Stimulated activated CD8-positive, alpha-beta memory T cell treated with anti-CD3 and anti-CD28 coated beads, Interleukin-15, amount 100 ng/mL, for 4 hours (primary cell): ENCODE data around the gene VWA5B2.

Experiments
- DNase-seq, 2 donors: peaks; one replicate each; pipeline ENCODE4 v3.0.0-alpha.2; 2020; ENCODE audit warnings: low read depth in 2 of 2

The VWA5B2 gene

DNA sequence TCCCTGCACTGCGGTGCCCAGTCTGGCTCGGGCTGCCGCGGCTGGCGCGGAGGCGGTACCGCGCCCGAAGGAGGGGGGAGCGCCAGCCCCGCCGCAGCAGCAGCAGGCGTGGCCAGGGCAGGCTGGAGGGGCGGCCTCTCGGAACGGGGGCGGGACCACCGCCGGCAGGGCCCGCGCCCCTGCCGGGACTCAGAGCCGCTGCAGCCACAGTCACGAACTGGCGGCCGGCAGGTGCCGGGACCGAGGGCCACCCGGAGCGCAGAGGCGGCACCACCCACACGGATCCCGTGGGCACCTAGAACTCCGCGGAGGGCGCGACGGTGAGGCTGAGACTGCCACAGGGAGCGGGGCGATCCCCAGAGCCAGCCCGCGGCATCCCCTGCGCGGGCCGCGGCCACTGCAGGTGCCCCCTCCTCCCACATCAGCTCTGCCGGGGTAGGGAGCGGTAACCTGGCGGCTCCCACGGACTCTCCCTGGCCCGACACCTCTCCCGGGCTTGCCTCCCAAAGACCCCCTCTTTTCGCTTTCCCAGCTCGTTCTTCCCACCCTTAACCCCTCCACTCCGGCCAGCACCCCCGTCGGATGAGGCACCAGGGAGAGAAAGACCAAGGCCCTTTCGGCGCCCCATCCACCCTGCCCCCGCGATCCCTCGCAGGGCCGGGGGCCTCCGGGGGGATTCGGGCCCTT is at the start of gene VWA5B2:
VWA5B2 (plus strand) TSS at position 192 of the 687 bp plus-strand sequence. CDS start 944 bp downstream, outside the sequence.
- peak; percentile 30 to 57 for DNase-seq

DNA sequence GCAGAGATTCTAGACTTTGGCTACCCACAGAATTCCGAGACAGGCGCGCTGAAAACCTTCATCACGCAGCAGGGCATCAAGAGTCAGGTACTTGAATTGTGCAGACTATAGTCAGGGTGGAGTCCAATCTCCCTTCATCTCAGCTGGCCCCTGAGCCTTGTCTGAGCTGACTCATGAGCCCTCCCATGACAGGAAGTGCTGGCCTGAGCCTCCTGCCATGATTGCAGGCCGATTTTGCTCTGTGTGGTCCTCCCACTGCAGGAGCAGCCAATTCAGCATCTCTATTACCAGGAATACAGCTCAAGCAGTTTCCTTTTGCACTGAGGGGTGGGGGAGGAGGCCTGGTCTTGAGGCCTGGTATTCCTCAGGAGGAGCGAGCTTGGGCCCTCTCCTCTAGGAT is 49.2 kb upstream of the VWA5B2 start:
- no peak for DNase-seq

DNA sequence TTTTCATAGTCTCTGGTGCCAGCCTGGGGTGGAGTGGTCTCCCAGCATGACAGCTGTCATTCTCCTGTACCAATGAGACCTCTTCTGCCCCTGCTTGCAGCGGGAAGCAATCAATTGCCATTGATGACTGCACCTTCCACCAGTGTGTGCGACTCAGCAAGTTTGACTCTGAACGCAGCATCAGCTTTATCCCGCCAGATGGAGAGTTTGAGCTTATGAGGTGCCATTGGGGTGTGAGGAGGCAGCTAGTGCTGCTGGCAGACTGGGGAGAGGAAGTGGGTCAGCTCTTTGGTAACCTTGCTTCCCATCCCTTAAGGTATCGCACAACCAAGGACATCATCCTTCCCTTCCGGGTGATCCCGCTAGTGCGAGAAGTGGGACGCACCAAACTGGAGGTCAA is 47.8 kb upstream of the VWA5B2 start:
- no peak for DNase-seq

DNA sequence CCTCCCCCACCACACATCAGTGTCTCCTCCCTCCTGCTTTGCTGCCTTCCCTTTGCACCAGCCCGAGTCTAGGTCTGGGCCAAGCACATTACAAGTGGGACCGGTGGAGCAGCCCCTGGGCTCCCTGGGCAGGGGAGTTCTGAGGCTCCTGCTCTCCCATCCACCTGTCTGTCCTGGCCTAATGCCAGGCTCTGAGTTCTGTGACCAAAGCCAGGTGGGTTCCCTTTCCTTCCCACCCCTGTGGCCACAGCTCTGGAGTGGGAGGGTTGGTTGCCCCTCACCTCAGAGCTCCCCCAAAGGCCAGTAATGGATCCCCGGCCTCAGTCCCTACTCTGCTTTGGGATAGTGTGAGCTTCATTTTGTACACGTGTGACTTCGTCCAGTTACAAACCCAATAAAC is 45.7 kb upstream of the VWA5B2 start:
- DNase-seq: no peak

DNA sequence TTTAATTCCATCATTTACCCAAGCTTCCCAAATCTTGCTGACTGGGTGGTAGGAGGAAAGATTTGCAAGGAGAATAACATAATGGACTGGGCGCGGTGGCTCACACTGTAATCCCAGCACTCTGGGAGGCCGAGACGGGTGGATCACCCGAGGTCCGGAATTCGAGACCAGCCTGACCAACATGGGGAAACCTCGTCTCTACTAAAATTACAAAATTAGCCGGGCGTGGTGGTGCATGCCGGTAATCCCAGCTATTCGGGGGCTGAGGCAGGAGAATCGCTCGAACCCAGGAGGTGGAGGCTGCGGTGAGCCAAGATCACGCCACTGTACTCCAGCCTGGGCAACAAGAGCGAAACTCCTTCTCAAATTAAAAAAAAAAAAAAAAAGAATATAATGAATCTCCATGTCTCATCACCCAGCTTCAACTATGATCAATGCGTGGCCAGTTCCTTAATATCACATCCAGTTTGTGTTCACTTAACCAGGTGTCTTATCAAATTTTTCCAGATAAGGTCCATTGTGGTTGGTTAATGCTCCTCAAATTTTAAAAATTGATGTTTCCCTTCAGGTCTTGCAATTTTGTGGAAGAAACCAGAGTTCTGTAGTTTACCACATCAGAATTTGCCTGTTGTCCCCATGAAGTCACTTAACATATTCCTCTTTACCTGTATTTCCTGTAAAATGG is 44.7 kb upstream of the VWA5B2 start:
- no peak for DNase-seq

DNA sequence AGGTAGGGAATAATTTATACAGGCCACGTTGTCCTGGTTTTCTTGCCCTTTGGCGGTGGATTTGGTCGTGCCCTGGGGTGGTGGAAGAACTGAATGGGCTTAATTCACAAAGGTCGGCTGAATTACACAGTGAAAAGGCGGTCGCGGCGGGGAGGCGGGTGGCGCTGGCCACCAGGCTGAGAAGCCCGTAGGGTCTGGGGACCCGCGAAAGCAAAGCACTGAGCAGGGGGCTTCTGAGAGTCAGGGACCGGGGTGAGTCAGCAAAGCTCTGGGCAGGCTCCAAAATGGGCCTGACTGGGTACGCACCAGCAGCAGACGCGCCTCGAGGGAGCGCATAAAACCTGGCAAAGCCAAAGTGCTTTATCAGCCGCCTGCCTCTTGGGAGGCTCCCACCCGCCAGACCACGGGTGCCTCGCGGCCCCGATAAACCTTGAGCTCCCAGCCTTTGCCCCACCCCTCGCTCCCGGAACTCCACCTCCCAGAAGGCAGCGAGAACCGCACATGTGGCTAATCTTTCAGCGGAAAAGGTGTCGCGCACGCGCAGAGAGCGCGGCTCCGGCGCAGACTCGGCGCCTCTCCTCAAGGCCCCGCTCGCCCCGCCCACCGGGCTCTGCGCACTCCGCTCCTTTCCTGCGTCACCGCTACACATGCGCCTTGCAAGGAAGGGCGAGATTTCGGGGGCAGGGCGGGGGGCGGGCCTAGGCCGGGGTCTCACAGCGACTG is 43.8 kb upstream of the VWA5B2 start:
- DNase-seq: peak; percentile 97 to 99

DNA sequence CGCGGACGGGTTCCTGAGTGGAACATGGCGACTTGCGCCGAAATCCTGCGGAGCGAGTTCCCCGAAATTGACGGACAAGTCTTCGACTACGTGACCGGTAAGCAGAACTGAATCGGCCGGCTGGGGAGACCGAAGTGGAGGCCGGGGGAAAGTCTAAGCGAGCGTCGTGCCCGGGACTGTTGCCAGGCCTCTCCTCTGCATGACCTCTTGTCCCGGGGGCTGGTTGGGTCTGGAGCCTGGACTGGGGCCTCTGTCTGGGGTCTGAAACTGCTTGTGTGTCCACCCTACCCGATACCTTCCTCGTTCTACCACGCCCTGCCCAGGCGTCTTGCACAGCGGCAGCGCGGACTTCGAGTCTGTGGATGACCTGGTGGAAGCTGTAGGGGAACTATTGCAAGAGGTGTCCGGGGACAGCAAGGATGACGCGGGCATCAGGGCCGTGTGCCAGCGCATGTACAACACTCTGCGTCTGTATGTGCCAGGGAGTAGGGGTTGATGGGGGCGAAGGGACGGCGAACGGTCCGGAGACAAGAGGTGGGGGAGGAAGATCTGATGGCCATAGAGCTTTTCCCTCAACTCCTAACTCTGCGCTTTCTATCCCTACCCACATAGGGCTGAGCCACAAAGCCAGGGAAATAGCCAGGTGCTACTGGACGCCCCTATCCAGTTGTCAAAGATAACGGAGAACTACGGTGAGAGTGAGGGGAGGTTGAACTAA is 43.0 kb upstream of the VWA5B2 start, which contains the start of gene ABCF3:
ABCF3 (plus strand) TSS at position 16 of the 718 bp plus-strand sequence; CDS start at position 25, 9 bp downstream.
- no peak for DNase-seq

DNA sequence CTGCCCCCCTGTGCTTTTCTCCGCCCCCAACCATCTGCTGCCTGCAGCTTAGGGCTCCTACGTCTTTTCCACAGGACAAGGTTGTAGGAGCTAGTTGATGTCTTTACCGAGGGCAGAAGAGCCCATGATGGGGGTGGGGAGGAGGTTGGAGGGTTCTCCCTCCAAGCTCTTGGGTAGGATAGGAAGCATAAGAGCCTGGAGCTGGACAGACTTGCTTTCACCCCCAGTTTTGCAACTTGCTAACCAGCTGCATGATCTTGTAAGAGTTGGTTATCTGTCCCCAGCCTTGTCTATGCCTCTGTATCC is 42.5 kb upstream of the VWA5B2 start:
- DNase-seq: no peak

DNA sequence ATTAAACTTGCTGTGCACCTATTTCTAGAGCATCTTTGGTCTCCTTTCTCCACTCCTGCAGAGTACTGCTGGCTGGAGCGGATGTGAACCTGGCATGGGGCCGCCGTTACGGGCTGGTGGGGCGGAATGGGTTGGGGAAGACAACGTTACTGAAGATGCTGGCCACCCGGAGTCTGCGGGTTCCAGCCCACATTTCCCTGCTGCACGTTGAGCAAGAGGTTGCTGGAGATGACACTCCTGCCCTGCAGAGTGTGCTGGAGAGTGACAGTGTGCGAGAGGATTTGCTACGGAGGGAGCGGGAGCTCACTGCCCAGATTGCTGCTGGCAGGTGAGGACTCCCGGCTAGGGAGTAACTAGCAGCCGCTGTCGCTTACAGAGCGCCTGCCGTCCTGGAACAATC is 41.3 kb upstream of the VWA5B2 start:
- no peak for DNase-seq

DNA sequence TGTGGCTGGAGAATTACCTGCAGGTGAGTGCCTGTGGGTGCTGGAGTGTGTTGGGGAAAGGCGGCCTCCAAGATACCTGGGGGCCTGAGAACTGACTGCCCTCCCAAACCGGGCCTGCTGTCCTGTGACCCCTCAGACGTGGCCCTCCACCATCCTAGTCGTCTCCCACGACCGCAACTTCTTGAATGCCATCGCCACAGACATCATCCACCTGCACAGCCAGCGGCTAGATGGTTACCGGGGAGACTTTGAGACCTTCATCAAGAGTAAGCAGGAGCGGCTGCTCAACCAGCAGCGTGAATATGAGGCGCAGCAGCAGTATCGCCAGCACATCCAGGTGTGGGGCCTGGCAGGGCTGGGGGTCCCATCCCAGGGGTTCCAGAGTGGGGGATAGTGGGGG is 40.0 kb upstream of the VWA5B2 start:
- DNase-seq: no peak

DNA sequence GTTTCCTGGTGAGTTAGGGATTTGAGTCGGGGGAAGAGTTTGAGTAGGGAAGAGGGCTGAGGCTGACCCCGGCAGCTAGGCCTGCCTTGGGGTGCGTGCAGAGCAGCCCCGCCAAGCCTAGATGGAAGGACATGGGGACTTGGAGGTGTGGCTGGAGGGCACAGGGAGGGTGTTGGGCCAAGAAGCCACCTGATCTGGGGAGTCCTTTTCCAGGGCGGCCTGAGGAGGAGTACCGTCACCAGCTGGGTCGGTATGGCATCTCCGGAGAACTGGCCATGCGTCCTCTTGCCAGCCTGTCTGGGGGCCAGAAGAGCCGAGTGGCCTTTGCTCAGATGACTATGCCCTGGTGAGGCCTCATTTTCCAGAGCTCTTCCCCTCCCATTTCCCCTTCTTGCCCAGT is 36.5 kb upstream of the VWA5B2 start:
- DNase-seq: no peak

DNA sequence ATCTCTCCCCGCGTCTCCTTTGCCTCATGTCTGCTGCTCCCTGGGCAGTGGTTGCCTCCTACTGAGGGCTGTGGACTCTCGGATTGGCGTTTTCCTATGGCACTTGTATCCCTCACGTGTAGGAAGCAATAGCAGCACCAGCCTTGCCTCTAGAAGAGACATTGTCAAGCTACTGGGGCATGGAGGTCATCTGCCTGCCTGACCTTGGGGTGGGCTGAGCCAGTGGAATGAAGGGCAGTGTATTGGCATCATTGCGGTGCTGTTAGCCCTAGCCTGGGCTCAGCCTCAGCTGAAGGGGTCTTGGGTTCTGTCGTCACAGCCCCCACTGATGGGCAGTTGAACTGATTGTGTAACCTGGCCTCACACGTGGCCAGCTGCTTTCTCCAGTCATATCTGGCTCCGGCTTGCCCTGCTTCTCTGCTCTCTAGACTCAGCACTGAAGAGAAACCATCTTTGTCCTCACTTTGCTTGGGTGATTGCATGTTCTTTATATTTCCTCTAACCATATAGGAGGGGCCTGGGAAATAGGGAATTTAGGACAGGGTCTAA is 35.3 kb upstream of the VWA5B2 start:
- no peak for DNase-seq

DNA sequence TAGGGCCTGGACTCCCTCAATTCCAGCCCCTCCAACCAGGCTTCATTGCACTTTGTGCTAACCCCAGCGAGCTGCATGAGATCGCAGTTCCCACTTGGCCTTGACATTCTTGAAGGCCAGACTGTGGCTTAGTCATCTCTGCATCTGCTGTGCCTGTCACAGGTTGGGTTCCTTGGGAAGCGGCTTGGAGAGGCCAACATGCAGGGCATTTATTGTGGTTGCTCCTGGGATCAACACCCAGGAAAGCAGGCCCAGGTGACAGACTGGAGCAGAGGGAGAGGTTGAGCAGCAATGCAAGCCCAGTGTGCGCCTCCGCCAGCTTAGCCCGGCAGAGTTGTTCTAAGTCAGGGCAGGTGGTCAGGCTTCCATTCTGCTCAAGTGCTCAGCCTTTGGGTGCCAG is 32.8 kb upstream of the VWA5B2 start:
- DNase-seq: no peak

DNA sequence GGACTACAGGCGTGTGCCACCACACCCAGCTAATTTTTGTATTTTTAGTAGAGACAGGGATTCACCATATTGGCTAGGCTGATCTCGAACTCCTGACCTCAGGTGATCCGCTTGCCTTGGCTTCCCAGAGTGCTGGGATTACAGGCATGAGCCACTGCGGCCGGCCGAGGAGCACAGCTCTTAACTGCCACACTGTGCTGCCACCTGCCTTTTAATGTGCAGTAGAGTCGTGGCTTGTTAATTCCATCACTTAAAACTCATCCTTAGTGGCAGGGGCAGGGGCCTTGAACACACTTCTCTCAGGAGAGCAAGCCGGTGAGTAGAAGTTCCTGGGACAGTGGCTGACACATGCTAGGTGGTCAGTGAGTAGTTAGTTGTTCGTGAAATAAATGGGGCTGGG is 30.9 kb upstream of the VWA5B2 start:
- DNase-seq: no peak

DNA sequence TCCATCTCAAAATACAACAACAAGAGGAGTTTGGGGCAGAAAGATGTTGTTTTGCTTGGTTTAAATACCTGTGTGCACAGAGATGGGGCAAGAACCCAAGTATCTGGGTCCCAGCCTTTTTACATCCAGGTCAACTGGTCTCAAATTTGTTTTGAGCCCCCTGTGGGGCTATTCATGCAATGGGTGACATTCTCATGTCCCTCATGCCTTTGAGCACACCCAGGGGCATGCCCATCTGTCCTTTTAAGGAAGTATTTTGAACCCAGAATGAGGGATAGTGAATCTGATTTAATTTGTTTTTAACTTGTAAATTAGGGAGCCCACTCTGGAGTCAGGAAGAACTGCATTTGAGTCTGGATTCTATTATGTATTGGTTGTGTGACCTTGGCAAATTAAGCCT is 28.6 kb upstream of the VWA5B2 start:
- no peak for DNase-seq

DNA sequence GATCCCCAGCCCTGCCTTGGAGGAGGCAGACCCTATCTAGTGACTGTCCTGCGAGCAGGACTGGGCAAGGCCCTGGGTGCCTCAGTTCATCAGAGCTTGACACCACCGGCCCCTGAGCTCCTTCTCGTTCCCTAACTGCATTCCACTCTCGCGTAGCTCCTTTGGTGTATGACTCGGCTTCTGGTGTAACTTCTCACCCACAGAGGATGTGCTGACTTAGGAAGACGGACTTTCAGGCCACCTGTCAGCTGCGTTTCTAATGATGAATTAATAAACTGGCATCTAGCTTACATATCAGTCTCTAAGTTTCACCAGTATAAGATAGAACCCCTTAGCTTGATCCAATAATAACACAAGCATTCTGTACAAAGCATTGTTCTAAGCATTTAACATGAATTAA is 25.9 kb upstream of the VWA5B2 start:
- no peak for DNase-seq

DNA sequence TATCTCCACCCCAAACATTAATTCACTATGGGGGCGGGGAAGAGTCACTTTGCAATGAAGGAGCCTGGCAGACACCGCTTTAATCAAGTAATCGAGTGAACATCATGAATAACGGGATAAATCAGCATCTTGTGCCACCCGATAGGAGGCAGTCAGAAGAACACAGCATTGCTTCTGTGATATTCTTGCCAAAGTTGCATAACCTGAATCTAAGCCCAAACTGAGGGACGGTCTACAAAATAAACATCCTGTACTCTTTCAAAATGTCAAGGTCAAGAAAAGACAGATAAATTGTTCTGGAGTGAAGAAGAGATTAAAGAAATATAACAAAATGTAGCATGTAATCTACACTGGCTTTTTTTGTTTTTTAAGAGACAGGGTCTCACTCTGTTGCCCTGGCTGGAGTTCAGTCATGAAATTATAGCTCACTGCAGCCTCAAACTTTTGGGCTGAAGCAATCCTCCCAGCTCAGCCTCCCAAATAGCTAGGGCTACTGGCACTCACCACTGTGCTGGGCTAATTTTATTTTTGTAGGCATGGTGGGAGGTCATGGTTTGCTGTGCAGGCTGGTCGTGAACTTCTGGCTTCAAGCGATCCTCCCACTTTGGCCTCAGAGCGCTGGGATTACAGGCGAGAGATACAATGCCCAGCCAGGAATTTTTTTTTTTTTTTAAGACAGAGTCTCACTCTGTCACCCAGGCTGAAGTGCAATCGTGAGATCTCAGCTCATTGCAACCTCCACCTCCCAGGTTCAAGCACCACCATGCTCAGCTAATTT is 20.1 kb upstream of the VWA5B2 start:
- no peak for DNase-seq

DNA sequence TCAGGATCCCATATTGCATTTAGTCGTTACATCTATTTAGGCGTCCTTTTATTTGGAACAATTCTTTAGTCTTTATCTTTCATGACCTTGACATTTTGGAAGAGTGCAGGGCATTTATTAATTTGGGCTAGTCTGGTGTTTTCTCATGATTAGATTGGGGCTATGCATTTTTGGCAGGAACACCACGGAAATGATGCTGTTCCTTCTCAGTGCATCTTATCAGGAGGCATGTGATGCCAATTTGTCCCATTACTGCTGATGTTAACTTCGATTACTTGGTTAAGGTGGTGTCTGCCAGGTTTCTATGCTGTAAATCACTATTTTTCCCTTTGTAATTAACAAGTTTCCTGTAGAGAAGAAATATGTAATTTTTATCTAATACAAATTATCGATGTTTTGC is 18.1 kb upstream of the VWA5B2 start:
- no peak for DNase-seq

DNA sequence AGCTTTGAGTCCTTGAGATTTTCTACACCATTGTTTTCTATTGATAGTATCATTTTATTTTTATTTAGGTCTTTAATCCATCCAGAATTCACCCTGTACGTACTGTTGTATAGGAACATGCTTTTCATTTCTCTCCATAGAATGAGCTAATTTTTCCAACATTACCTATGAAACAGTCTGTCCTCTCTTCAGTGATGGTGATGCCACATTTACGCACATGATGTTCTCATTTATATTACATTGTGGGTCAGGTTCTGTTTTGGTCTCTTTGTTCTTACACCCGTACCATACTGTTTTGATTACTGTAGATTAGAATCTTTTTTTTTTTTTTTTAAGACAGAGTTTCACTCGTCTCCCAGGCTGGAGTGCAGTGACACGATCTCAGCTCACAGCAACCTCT is 17.7 kb upstream of the VWA5B2 start:
- no peak for DNase-seq

DNA sequence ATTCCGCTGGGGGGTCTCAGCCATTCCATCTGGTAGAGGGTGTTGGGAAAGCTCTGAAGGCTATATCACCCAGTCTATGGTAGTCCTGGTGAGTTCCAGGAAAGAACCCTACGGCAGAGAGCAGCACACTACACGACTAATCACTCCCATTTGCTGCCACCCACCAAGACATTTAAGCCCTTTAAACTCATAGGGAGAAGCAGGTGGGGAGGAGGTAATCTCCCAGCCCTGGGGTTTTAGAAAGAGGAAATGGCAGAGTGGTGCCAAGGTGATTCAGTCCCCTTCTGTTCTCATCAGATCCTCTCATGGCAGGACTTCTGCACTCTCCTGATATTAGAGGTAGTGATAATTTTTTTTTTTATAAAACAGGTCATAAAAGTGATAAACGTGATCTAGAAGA is 10.6 kb upstream of the VWA5B2 start:
- no peak for DNase-seq

DNA sequence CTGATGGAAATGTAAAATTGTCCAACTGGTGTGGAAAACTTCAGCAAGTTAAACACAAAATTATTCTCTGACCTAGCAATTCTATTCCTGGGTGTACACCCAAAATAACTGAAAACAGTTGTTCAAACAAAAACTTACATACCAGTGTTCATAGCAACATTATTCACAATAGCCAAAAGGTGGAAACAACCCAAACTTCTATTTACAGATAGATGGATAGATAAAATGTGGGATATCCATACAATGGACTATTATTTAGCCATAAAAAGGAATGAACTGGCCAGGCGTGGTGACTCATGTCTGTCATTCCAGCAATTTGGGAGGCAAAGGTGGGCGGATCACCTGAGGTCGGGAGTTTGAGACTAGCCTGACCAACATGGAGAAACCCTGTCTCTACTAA is 6.9 kb upstream of the VWA5B2 start:
- no peak for DNase-seq
